NCI-H82 (cell line): ENCODE results near the gene AP5S1.

Experiments
- DNase-seq: peaks from one replicate; lab custom pipeline; 2025; lab: John Stamatoyannopoulos, UW

Gene AP5S1, protein sequence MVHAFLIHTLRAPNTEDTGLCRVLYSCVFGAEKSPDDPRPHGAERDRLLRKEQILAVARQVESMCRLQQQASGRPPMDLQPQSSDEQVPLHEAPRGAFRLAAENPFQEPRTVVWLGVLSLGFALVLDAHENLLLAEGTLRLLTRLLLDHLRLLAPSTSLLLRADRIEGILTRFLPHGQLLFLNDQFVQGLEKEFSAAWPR

GRCh38 chr20:3820048-3820900, at the start of gene AP5S1:
TSS of gene AP5S1 (plus strand) at chr20:3820547. CDS start at chr20:3822118, 1,571 bp downstream.
- DNase-seq, result peak; percentile 98

- DNase-seq, result no peak
These were observed 48.7 kb upstream of the AP5S1 start for GRCh38 chr20:3771552-3772058.

GRCh38 chr20:3775457-3776108, 44.8 kb upstream of the AP5S1 start:
- no peak for DNase-seq

DNA sequence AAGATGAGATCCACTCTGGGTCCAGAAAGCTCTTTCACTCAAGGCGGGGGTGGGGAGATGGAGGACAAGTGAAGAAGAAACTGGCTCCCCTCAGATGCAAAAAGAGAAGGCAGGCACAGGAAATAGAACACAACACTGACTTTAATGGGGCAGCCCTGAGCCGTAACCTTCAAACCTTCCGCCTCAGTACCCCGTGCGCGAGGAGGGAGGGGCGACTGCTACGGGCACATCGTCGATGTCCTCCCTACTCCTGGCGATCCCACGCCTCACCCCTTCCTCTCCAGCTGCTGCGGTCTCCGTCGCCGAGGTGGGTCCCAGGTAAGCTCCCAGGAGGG, 43.0 kb upstream of the AP5S1 start:
- no peak for DNase-seq

- peak; percentile 59 for DNase-seq
These were observed 42.4 kb upstream of the AP5S1 start for GRCh38 chr20:3777716-3778629.

- DNase-seq, result no peak
These were observed 41.4 kb upstream of the AP5S1 start for GRCh38 chr20:3778976-3779375.

GRCh38 chr20:3781153-3781910, 39.0 kb upstream of the AP5S1 start, which contains the start of gene SPEF1:
TSS of gene SPEF1 (minus strand) at chr20:3781448. CDS start at chr20:3781287, 161 bp downstream.
- DNase-seq, result peak; percentile 99

GRCh38 chr20:3782597-3782996, 37.8 kb upstream of the AP5S1 start:
- peak; percentile 41 for DNase-seq

- no peak for DNase-seq
These were observed 37.3 kb upstream of the AP5S1 start for GRCh38 chr20:3783068-3783489.

DNA sequence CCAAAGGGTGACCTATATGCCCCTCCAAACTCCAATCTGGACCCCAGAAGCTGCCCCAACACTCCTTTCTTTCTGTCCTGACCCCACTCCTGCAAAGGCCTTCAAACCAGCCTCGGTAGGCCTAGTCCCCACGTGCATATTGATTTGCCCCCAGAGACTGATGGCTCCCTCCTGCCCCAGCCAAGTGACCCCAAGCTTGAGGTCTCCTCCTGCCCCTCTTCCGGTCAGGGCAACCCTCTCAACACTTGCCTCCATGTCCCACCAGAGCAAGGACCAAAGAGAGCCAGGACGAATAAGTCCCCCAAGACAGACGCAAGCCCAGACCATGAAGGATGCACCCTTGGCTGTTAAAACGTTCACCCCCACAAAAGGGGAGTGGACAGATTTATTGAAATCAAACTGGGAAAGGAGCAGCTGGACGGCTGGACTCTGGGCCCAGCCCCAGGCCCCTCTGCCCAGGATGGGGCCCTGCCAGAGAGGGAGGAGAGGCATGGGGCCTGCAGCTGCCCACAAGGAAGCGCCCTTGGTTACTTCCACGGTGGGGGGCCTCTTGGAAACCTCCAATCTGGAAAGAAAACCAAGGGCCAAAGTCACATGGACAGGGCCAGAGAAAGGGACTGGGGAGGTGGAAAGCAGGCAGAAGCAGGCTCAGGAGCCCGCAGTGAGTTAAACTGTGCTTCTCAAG, 36.7 kb upstream of the AP5S1 start:
- no peak for DNase-seq

DNA sequence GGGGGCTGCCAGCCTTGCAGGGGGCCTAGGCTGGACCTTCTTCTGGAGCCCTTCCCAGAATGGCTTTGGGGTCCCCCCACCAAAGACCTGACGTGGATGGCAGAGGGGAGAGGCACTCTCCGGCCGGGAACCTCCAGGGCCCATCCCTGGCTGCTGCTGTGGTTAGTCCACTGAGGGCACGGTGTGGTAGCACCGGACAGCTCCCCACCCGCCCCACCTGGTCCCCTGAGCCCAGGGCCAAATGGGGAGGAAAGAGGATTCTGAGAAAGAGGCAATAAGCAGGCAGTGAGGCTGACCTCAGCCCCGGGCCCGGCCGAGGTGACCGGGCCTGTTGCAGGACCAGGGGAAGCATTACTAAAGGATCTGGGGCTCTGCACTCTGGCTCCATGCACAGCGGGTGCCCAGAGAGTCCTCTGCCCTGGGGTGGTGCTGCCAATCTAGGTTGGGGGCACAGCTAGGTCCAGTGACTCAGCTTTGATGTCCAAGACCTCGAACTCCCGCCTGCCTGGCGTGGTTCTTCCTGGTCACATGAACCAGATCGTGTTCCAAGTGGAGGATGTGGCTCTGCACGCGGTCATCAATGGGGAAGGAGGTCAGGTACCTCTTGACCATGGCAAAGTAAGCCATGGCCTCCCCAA, 36.0 kb upstream of the AP5S1 start:
- DNase-seq, result no peak

DNA sequence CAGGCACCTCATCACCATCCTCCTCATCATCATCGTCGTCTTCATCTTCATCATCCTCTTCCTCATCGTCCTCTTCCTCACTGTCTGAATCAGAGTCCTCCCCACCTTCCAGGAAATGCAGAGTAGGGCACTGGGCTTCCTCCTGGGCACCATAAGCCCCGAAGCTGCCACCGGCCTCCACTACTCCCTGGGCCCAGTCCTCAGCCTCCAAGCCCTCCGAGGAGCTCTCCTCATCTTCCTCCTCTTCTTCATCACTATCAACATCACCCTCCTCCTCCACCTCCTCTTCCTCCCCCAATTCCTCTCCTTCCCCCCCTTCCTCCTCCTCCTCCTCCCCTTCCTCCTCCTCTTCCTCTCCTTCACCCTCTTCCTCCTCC, 35.5 kb upstream of the AP5S1 start:
- no peak for DNase-seq

DNA sequence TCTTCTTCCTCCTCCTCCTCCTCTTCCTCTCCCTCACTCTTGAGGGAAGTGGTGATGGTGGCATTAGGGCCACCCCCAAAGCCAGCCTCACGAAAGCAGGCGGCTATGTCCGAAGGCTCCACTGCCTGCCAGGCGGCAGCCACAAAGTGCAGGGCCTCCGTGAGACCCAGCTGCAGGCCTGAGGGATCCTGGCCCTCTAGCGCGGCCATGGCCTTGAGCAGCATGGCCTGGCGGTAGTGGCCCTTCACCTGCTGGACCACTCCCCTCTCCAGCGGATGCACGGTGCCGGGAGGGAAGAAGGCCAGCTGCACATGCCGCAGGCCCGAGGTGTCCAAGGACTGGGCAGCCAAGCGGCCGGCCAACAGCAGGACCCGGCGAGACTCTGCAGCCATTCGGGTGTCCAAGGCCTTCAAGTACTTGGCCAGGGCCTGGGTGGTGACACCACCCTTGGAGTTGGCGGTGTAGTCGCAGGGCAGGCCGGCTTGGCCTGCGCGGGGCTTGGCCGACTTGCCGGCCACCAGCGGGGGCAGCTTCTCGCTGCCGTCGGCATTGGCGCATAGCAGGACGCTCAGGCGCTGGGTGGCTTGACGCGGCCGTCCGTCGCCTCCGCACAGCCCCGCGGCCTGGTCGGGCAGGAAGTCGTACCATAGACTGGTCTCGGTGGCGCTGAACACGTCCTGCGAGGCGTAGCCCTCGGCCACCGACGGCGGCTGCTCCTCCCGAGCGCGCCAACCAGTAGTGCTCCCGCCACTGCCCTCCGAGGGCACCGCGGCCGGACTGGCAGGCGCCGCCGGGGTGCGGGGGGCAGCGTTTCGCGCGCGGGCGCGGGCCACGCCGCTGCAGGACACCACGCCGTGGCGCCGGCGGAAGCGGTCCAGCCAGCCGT, 34.9 kb upstream of the AP5S1 start:
- DNase-seq, result peak; percentile 45

GRCh38 chr20:3786126-3786484, 34.2 kb upstream of the AP5S1 start:
- peak; percentile 70 for DNase-seq

DNA sequence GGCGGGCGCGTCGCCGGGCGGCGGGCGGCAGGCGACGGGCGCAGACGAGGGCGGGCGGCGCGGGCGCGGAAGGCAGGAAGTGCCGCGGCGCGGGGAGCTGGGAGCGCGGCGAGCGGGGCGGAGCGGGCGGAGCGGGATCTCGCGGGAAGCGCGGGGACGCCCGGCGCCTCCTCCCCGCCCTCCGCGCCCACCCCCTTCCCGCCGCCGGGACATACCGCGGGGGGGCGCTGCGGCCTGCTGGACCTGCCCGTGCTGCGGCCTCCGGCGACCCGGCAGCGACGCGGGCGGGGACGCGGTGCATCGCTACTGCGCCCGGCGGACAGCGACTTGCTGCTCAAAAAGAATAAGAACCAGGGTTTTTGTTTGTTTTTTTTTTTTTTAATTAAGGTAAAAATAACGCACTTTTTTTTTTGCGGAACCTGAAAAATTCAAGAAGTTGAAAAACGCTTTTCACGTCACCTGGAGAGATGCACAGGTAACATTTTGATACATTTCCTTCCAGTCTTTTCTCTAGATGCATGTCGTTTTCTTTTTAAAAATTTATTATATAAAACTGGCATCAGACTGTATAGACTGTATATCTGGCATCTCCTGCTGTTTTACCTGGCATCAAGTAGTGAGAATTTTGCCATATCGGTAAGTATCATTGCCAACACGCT, 33.6 kb upstream of the AP5S1 start, which contains the start of gene CENPB:
Gene CENPB (minus strand): TSS at position 76 of the 659 bp plus-strand sequence. CDS start 257 bp downstream, outside the sequence.
- peak; percentile 92 for DNase-seq

GRCh38 chr20:3787324-3788014, 32.9 kb upstream of the AP5S1 start:
- DNase-seq, result no peak

DNA sequence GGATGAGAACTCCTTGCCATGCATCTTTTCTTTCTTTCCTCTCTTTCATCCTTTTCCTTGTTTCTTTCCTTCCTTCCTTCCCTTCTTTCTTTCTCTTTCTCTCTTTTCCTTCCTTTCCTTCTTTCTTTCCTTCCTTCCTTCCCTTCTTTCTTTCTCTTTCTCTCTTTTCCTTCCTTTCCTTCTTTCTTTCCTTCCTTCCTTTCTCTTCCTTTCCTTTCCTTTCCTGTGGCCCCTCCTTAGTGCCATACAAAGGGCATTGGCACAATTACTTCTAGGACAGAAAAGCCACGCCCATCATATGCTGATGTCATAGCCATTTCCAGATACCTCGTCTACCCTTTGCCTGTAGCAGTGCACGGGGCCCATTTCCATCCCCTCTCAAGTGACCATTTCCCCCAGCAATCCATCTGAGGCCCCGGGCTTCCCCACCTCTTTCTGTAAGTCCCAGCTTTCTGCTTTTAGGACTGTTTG, 31.6 kb upstream of the AP5S1 start:
- DNase-seq, result peak; percentile 61
